ENCODE data around the gene ITGB1BP1. TPM values are rescaled to one million over a fixed set of nuclear protein-coding genes. Genes with fewer than 3 reads are reported as not detected.

ITGB1BP1 gene
- total RNA-seq, 4 donors from 2014 or later = 59.6 to 91.4 (median 66.1) TPM

- no peak for TF ChIP-seq POLR2A (IDR thresholded peaks at IDR 0.05; ENCODE audit: low read depth)
- TF ChIP-seq POLR2AphosphoS5 (IDR thresholded peaks at IDR 0.05) = no peak
- TF ChIP-seq EP300 (IDR thresholded peaks at IDR 0.05) = no peak
- TF ChIP-seq CTCF (IDR thresholded peaks at IDR 0.05) = no peak
- peaks cover 9 to 58% (median 38%) of the 10 kb centered on the region in 4 donors for H3K36me3 ChIP-seq
- H3K27me3 ChIP-seq = no peaks in the 10 kb centered on the region
- no peaks in the 10 kb centered on the region for H3K9me3 ChIP-seq
- no peak overlapping the region for H3K4me3 ChIP-seq
- DNase-seq (ENCODE audit: extremely low spot score) = no peak
- intact Hi-C loops (cut with DNase I) = no loop called here
- H3K27ac ChIP-seq (replicated peaks in 1 of 4) = no peak overlapping the region
- WGBS = 82% methylated on average over 5 of the region's 5 CpGs
- H3K4me1 ChIP-seq = peaks cover 0 to 14% (median 9%) of the 10 kb centered on the region in 4 donors
These were observed 39.0 kb upstream of the ITGB1BP1 start for GRCh38 chr2:9462313-9462712.

DNA sequence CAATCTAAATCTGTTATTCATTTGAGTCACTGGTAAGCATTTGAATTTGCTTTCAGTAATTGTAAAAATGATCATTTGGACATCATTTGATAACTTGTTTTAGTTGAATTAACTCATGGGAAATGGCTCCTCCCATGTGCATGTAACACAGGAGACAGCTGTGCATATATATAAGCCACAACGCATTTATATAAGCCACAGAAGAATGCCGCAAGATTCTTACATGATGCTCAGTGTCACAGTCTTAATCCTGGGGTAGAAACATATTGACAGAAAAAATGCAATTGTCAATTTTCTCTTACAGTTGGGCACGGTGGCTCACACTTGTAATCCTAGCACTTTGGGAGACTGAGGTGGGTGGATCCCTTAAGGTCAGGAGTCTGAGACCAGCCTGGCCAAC lies 37.8 kb upstream of the ITGB1BP1 start:
- Histone ChIP-seq H3K27me3 (no peaks in the 10 kb centered on the region), H3K4me1 (peaks cover 0 to 14% (median 9%) of the 10 kb centered on the region in 4 donors), H3K4me3 (no peak overlapping the region), H3K27ac (replicated peaks in 1 of 4) (no peak overlapping the region), H3K36me3 (peaks cover 14 to 66% (median 43%) of the 10 kb centered on the region in 4 donors), H3K9me3 (no peaks in the 10 kb centered on the region)
- intact Hi-C loops (cut with DNase I) = no loop called here
- WGBS = 96% methylated on average over 3 of the region's 3 CpGs
- DNase-seq (ENCODE audit: extremely low spot score) = no peak
- no peak for TF ChIP-seq CTCF (IDR thresholded peaks at IDR 0.05)
- no peak for TF ChIP-seq POLR2AphosphoS5 (IDR thresholded peaks at IDR 0.05)
- TF ChIP-seq EP300 (IDR thresholded peaks at IDR 0.05) = no peak
- TF ChIP-seq POLR2A (IDR thresholded peaks at IDR 0.05; ENCODE audit: low read depth) = no peak

- 93% methylated on average over 3 of the region's 3 CpGs for WGBS
- DNase-seq (ENCODE audit: extremely low spot score) = no peak
- Histone ChIP-seq H3K9me3 (no peaks in the 10 kb centered on the region), H3K4me1 (peaks cover 0 to 14% (median 9%) of the 10 kb centered on the region in 4 donors), H3K27ac (replicated peaks in 1 of 4) (no peak overlapping the region), H3K4me3 (no peak overlapping the region), H3K36me3 (peaks cover 14 to 67% (median 43%) of the 10 kb centered on the region in 4 donors), H3K27me3 (no peaks in the 10 kb centered on the region)
- TF ChIP-seq EP300 (IDR thresholded peaks at IDR 0.05) (no peak), POLR2AphosphoS5 (IDR thresholded peaks at IDR 0.05) (no peak), CTCF (IDR thresholded peaks at IDR 0.05) (no peak), POLR2A (IDR thresholded peaks at IDR 0.05; ENCODE audit: low read depth) (no peak)
- intact Hi-C loops (cut with DNase I) = no loop called here
These were observed 37.2 kb upstream of the ITGB1BP1 start for GRCh38 chr2:9460441-9461017.

DNA sequence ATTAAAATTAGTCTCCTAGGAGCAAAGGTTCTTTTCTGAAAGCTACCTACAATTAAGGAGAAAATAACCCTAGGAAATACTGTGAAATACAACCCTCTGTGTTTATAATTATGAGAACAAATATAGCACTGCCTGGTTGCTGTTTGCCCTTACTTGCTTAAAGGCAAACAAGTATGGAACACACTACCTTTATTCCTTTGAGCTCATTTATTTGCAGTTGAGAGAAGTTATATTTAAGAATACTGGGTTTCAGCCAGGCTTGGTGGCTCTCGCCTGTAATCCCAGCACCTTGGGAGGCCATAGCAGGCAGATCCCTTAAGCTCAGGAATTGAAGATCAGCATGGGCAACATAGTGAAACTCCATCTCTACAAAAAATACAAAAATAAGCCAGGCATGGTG lies 27.9 kb upstream of the ITGB1BP1 start:
- no peak overlapping the region for H3K4me3 ChIP-seq
- no peak for DNase-seq (ENCODE audit: extremely low spot score)
- intact Hi-C loops (cut with DNase I) = no loop called here
- 94% methylated on average over 1 of the region's 1 CpG for WGBS
- peaks cover 26 to 88% (median 69%) of the 10 kb centered on the region in 4 donors for H3K36me3 ChIP-seq
- no peak for TF ChIP-seq CTCF (IDR thresholded peaks at IDR 0.05)
- TF ChIP-seq POLR2A (IDR thresholded peaks at IDR 0.05; ENCODE audit: low read depth) = no peak
- no peak for TF ChIP-seq POLR2AphosphoS5 (IDR thresholded peaks at IDR 0.05)
- no peak for TF ChIP-seq EP300 (IDR thresholded peaks at IDR 0.05)
- H3K27ac ChIP-seq (replicated peaks in 1 of 4) = no peak overlapping the region
- no peaks in the 10 kb centered on the region for H3K27me3 ChIP-seq
- H3K9me3 ChIP-seq = no peaks in the 10 kb centered on the region
- H3K4me1 ChIP-seq = no peaks in the 10 kb centered on the region

GRCh38 chr2:9445089-9445488 lies 21.8 kb upstream of the ITGB1BP1 start:
- no peak for DNase-seq (ENCODE audit: extremely low spot score)
- H3K4me1 ChIP-seq = no peaks in the 10 kb centered on the region
- H3K27me3 ChIP-seq = no peaks in the 10 kb centered on the region
- no peak overlapping the region for H3K4me3 ChIP-seq
- intact Hi-C loops (cut with DNase I) = no loop called here
- peaks cover 52 to 90% (median 78%) of the 10 kb centered on the region in 4 donors for H3K36me3 ChIP-seq
- TF ChIP-seq POLR2AphosphoS5 (IDR thresholded peaks at IDR 0.05) (no peak), EP300 (IDR thresholded peaks at IDR 0.05) (no peak), CTCF (IDR thresholded peaks at IDR 0.05) (no peak)
- H3K9me3 ChIP-seq = no peaks in the 10 kb centered on the region
- WGBS = 96% methylated on average over 7 of the region's 7 CpGs
- no peak overlapping the region for H3K27ac ChIP-seq (replicated peaks in 1 of 4)
